ENCODE measurements around the gene GDPGP1. TPM values are rescaled to one million over a fixed set of nuclear protein-coding genes. Genes with fewer than 3 reads are reported as not detected.

Gene GDPGP1
- total RNA-seq, 4 donors from 2014 or later = 1.8 to 6.9 (median 4.3) TPM

- H3K9me3 ChIP-seq = no peaks in the 10 kb centered on the region
- H3K4me3 ChIP-seq = no peak overlapping the region
- ATAC-seq (no peak), DNase-seq (no peak)
- H3K4me1 ChIP-seq = no peaks in the 10 kb centered on the region
- TF ChIP-seq POLR2A (IDR thresholded peaks at IDR 0.05) (no peak), CTCF (IDR thresholded peaks at IDR 0.05 in 4 of 5, conservative IDR thresholded peaks at IDR 0.05 in 1 of 5) (no peak)
- intact Hi-C loops (cut with DNase I; ENCODE audit: low total_unique reads) = no loop called here
- peaks cover 0 to 12% of the 10 kb centered on the region in 2 donors for H3K36me3 ChIP-seq
- no peak overlapping the region for H3K27ac ChIP-seq
- in situ Hi-C loops (cut with MboI; ENCODE audit: low sequenced_read_pairs in 4 of 4) = no loop called here
- no peaks in the 10 kb centered on the region for H3K27me3 ChIP-seq
Observed at GRCh38 chr15:90243943-90244639, 10.1 kb downstream of the GDPGP1 start.

GRCh38 chr15:90248789-90249202 lies 14.8 kb downstream of the GDPGP1 start:
- Histone ChIP-seq H3K4me3 (peak overlapping the region; percentile 63 to 87 (median 72)), H3K9me3 (no peaks in the 10 kb centered on the region), H3K36me3 (no peaks in the 10 kb centered on the region), H3K27me3 (no peaks in the 10 kb centered on the region), H3K27ac (peak overlapping the region in 2 of 4 donors; percentile 2 to 46), H3K4me1 (peaks cover 4 to 9% of the 10 kb centered on the region in 2 donors)
- in situ Hi-C loops (cut with MboI; ENCODE audit: low sequenced_read_pairs in 4 of 4) = no loop called here
- TF ChIP-seq CTCF (IDR thresholded peaks at IDR 0.05 in 4 of 5, conservative IDR thresholded peaks at IDR 0.05 in 1 of 5) = no peak
- TF ChIP-seq POLR2A (IDR thresholded peaks at IDR 0.05) = no peak
- DNase-seq (no peak), ATAC-seq (peak in 1 of 2 donors; percentile 5)
- intact Hi-C loops (cut with DNase I; ENCODE audit: low total_unique reads) = loop anchor here (2.0 kb wide), 1 partner anchor 16 kb away; the partner anchor contains the start of gene NGRN

GRCh38 chr15:90249203-90249863 lies 15.3 kb downstream of the GDPGP1 start, which contains the start of gene TTLL13:
TSS of gene TTLL13 (plus strand) at chr15:90249556. CDS start at chr15:90250631, 1,075 bp downstream.
- H3K27me3 ChIP-seq = no peaks in the 10 kb centered on the region
- peak within 1 kb of the TSS in 2 of 4 donors; percentile 2 to 46 for H3K27ac ChIP-seq
- intact Hi-C loops (cut with DNase I; ENCODE audit: low total_unique reads) = loop anchor here (2.0 kb wide), 1 partner anchor 15 kb away; the partner anchor contains the start of gene NGRN
- TF ChIP-seq POLR2A (IDR thresholded peaks at IDR 0.05) (peak in 1 of 2 donors; percentile 26), CTCF (IDR thresholded peaks at IDR 0.05 in 4 of 5, conservative IDR thresholded peaks at IDR 0.05 in 1 of 5) (no peak)
- H3K4me3 ChIP-seq = peak within 1 kb of the TSS; percentile 63 to 87 (median 72)
- in situ Hi-C loops (cut with MboI; ENCODE audit: low sequenced_read_pairs in 4 of 4) = no loop called here
- H3K36me3 ChIP-seq = no peaks in the 10 kb centered on the region
- peak; percentile 88 to 93 for ATAC-seq
- H3K4me1 ChIP-seq = peaks cover 4 to 9% of the 10 kb centered on the region in 2 donors
- peak; percentile 83 for DNase-seq
- no peaks in the 10 kb centered on the region for H3K9me3 ChIP-seq

GRCh38 chr15:90257776-90258175 lies 23.8 kb downstream of the GDPGP1 start:
- Histone ChIP-seq H3K4me1 (peaks cover 0 to 5% of the 10 kb centered on the region in 2 donors), H3K27ac (no peak overlapping the region), H3K27me3 (no peaks in the 10 kb centered on the region), H3K4me3 (no peak overlapping the region), H3K9me3 (no peaks in the 10 kb centered on the region), H3K36me3 (no peaks in the 10 kb centered on the region)
- intact Hi-C loops (cut with DNase I; ENCODE audit: low total_unique reads) (no loop called here), in situ Hi-C loops (cut with MboI; ENCODE audit: low sequenced_read_pairs in 4 of 4) (no loop called here)
- DNase-seq = no peak
- no peak for ATAC-seq
- TF ChIP-seq POLR2A (IDR thresholded peaks at IDR 0.05) (no peak), CTCF (IDR thresholded peaks at IDR 0.05 in 4 of 5, conservative IDR thresholded peaks at IDR 0.05 in 1 of 5) (no peak)
